Activated CD4-positive, alpha-beta T cell treated with anti-CD3 and anti-CD28 coated beads for 4 hours (primary cell): Measurements from ENCODE around the gene EFNA1.
"Not testable (repeated sequence)": the region's sequence is repeated elsewhere in the genome, so short reads cannot be mapped to it uniquely, and the experiment has no call there.

Source experiments
- DNase-seq, 2 donors: peaks; one replicate each; pipeline ENCODE4 v3.0.0-alpha.2; 2020

Gene EFNA1

DNA sequence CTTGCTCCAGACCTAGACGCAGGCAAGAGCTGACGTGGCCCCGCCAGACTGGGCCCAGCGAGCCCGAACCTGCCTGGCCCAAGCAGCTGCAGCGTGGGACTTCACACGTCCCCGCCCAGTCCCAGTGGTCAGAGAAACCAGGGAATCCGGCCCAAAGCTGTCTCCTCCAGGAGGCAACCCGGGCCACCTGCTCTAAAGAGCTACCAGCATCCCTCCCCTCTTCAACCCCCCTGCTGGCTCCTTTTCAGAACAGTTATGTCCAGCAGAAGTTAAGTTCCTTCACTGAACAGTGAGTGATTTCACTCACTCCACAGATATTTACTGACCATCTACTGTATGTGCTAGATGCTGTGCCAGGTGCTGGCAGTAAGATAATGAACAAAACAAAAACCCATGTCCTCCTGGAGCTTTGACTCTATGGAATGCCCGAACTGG is 2.1 kb upstream of the EFNA1 start:
- no peak for DNase-seq

DNA sequence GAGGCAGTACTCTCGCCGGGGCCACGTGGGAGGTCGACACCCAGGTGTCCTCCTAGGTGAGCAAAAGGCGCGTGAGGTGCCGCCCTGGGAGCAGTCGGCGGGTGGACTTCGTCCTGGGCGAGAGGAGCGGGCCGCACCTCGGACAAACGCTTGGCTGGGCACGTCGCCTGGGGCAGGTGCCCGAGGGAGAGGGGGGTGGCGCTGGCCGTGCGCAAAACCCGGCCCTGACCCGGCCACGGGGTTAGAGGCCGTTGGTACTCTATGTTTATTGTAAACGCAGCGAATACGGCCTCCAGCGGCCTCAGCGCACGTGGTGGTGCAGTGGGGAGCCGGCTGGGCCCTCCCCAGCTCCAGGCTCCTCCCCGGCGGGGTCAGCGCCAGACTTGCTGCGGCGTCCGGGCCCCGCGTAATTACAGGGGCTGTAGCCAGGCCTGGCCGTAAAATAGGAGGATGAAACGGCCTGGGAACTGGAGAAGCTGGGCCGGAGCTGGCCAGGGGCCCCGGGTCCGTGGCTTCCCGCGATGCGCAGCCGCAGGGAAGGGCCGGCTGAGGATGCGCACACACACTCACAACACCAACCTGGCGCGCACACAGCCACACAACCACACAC is 1.6 kb upstream of the EFNA1 start:
- no peak for DNase-seq

DNA sequence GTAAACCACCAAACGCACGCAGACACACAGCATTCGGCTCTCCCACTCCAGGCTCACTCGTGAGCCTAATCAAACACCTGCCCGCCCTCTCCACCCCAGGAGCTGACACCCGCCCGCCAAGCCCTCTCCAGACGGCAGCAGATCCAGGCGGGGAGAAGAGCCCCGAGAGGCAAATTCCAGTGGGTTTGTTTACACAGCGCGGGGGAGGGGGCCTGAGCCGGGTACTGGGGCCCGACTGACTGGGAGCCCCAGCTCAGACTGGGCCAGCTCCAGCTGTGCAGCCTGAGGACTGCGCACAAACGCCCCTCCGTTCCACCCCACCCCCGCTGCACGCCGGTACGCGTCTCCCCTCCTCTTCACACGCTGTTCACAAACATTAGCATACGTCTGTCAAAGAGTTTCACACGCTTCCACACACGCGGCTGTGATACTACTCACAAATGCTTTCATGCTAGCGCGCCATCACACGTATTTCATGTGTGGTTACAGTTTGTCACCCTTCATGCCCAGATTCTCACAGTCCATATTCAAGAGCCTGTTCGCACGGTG is 1.0 kb upstream of the EFNA1 start:
- peak; percentile 22 to 28 for DNase-seq

DNA sequence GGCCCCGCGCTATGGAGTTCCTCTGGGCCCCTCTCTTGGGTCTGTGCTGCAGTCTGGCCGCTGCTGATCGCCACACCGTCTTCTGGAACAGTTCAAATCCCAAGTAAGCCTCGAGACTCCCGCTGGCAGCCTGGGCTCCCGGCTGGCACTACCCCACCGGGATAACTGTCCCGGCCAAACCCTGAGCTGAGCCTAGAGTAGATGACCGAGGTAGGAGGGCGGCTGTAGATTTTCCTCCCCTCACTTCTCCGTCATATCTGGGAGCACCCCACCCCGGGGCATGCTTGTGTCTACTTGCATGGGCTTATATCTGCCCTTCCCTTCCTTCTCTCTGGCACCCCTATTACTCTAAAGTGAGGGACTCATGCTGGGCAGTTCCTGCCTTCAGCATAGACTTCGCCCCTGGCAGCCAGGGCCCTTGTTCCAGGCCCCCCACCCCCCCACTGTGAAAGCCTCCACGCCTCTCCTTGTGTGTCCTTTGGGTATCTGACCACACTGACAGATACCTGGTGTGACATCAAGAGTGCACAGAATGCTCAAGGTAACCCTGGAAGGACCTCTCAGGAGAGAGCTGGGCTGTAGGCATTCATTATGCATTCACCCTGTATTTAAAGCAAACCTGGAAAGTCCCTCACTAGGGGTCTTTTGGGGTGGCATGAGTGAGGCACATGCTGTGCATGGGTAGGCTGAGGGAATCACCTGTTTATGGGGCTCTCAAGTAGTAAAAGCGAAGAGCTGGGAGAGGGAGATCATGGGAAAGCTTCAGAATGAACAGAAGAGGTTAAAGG is 485 bp downstream of the EFNA1 start:
- DNase-seq: no peak

DNA sequence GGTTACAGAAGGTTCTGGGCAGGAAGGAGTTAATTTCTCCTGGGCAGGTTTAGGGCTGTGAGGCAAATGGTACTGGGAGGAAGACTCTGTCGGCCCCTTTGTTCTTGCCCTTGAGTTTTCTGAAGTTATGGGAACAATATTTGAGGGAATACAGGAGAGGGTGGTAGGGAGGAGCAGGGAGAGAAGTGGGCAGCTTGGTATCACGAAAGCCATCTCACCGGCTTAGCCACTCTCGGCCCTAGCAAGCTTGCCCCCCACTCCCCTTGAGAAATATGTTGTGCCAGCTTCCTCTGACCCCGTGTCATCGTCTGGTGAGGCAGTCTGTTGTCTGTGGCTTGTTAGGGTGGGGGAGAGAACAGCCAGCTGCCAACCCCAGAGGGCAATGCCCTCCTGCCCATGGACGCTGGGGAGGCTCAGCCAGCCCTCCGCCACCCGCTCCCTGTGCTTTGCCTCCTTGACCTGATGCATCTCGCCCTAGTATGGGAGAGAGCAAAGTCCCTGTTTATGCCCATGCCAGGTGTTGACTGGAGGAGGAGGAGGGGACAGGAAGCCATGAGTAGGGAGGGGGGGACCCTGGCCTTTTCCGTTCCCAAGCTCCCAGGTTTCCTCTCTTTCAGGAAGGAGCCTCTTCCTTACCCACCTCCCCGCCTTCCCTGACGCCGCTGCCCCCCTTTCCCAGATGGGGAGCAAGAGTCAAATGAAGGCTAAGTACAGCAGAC is 1.2 kb downstream of the EFNA1 start:
- no peak for DNase-seq

DNA sequence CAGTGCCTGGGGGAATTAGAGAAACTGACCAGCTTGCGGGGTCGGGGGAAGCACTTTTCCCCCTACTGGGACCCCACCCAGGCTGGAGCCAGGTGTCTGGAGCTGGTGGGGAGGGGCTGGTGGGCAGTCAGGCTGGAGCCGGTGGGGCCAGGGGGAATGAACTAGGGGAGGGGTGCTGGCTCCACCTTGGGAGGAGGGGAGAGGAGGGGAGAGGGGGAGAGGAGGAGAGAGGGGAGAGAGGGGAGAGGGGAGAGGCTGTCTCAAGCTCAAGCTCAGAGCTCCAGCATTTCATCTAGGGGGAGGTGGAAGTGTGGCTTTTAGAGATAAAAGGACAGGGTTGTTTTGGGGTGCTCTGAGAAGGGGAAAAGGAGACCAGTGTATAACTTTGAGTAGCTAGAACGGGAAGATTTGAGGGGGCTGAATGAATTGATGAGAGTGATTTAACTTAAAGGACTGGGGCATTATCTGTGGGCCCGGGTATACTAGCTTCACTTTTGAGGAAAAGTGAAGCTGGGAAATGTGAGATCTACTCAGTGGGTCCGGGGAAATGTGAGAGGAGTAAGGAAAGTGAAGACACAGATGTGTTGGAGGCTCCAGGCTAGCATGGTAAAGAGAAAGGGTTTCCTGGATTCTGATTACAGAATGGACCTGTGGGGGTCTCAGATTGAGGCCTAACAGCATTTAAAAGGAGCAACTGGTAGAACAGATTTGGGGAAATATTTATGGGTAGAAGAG is 2.8 kb downstream of the EFNA1 start:
- DNase-seq: no peak

DNA sequence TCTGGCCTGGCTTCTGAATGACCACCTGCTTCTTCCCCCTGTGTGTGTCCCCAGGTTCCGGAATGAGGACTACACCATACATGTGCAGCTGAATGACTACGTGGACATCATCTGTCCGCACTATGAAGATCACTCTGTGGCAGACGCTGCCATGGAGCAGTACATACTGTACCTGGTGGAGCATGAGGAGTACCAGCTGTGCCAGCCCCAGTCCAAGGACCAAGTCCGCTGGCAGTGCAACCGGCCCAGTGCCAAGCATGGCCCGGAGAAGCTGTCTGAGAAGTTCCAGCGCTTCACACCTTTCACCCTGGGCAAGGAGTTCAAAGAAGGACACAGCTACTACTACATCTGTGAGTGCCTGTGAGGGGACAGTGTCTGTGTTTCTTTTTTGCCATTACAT is 3.6 kb downstream of the EFNA1 start:
- no peak for DNase-seq

DNA sequence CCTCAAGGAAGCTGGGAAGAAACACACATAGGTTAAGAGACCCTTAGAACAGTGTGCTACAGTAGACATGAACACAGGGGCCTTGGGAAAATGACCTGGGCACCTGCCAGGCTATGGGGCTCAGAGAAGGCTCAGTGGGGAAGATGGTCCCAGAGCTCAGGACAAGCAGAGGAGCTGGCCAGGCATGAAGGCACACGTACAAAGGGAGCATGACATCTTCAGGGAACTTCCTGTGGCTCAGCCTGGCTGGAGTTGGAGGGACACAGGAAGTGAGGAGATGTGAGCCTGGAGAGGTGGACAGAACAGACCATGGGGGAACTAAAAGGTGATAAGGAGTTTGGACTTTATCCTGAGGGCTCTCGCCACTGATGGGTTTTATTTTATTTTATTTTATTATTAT is 4.2 kb downstream of the EFNA1 start:
- DNase-seq: no peak

DNA sequence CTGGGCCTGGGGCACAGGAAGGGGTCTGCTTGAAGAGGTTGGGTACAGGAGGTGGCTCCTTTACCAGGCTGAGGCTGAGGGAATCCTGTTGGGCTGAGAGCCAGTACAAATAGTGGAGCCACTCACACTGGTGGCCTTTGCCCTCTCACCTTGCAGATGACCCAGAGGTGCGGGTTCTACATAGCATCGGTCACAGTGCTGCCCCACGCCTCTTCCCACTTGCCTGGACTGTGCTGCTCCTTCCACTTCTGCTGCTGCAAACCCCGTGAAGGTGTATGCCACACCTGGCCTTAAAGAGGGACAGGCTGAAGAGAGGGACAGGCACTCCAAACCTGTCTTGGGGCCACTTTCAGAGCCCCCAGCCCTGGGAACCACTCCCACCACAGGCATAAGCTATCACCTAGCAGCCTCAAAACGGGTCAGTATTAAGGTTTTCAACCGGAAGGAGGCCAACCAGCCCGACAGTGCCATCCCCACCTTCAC is 6.2 kb downstream of the EFNA1 start:
- DNase-seq: no peak

DNA sequence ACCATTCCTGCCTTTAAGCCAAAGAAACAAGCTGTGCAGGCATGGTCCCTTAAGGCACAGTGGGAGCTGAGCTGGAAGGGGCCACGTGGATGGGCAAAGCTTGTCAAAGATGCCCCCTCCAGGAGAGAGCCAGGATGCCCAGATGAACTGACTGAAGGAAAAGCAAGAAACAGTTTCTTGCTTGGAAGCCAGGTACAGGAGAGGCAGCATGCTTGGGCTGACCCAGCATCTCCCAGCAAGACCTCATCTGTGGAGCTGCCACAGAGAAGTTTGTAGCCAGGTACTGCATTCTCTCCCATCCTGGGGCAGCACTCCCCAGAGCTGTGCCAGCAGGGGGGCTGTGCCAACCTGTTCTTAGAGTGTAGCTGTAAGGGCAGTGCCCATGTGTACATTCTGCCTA is 6.6 kb downstream of the EFNA1 start:
- DNase-seq: no peak

DNA sequence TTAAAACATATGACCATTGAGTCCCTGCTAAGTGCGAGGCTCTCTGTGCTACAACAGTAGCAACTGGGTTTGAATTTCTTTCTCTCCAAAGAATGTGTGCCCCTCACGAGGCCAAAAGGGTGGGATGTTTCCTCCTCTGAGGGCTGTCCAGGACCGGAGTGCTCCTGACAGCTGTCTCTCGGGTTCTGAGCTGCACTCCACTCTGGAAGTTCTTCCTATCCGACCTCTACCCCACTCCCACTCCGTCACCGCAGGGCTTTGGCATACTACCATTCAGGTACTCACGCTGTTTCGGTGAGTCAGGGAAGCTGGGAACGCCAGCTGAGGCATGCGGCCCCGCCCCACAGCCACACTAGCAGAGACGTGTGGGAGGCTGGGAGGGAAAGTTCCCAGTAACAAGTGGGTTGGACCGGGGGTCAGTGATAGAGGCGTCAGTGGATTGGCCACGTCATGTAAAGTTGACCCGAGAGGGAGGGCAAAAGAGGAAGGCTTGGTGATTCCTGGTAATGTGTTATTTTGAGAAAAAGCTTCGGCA is 7.3 kb downstream of the EFNA1 start:
- DNase-seq: peak; percentile 80 to 81

DNA sequence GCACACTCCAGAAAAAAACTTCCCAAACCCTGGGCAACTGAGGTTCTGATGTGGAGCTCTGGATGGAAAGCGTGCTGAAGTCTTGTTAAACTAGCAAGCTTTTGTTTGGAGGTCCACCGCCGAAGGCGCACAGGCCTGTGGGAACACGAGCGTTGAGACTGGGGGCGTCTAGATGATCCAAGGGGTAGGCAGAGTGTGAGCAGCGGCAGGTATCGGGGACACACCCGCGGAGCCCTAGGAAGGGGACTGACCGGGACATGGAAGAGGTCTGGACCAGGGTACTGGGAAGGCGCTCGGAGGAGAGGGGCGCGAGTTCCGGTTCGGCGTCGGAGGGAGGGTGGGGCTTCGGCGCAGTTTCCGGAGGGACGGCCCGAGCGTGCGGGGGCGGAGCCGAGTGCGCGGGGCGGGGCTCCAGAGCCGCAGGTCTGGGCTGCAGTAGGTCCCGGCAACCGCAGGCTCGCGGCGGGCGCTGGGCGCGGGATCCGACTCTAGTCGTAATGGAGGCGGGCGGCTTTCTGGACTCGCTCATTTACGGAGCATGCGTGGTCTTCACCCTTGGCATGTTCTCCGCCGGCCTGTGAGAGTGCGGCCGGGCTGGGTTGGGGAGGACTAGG is 7.8 kb downstream of the EFNA1 start, which contains the start of gene SLC50A1:
SLC50A1 (plus strand) TSS at position 438 of the 614 bp plus-strand sequence; CDS start at position 498, 60 bp downstream.
- peak; percentile 86 to 89 for DNase-seq

DNA sequence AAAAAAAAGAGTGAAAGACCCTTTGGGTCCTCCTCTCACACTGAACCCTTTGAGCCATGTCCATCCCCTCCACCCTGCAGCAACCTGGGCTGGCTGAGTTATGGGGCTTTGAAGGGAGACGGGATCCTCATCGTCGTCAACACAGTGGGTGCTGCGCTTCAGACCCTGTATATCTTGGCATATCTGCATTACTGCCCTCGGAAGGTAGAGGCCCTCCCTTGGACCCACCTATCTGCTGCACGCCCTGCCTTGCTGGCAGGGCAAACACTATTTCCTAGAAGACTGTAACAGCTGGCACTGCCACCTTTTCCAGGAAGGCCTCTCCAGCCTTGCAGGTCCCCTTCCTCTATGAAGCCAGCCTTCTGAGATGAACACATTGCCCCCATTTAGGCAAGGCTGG is 9.1 kb downstream of the EFNA1 start:
- DNase-seq: peak in 1 of 2 donors; percentile 9

DNA sequence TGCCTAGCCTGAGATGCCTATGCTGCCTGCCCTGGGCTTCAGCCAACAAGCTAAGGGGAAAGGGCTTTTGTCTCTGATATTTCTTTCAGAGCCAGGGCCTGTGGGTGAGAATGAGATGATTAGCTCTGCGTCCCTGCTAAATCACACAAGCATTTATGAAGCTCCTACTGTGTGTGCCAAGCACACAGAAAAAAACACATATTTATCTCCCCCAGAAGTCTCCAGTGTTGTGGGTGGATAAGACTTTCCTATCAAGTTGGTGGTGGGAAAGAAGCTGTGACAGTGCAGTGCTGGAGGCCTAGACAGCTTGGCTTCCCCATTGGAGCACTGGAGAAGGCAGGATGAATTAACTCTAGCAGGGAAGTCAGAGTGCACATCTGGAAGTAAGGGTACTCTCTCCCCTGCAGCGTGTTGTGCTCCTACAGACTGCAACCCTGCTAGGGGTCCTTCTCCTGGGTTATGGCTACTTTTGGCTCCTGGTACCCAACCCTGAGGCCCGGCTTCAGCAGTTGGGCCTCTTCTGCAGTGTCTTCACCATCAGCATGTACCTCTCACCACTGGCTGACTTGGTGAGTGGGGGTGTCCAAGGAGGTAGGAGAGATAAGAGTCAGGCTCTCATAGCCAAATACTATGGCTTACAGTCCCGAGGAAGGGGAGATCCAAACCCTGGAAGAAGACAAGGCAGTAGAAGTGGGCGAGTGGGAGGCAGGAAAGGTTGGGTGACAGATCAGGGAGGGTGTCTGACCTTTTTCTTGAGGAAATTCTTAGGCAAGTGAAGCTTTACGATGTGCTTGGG is 9.7 kb downstream of the EFNA1 start:
- DNase-seq: no peak

DNA sequence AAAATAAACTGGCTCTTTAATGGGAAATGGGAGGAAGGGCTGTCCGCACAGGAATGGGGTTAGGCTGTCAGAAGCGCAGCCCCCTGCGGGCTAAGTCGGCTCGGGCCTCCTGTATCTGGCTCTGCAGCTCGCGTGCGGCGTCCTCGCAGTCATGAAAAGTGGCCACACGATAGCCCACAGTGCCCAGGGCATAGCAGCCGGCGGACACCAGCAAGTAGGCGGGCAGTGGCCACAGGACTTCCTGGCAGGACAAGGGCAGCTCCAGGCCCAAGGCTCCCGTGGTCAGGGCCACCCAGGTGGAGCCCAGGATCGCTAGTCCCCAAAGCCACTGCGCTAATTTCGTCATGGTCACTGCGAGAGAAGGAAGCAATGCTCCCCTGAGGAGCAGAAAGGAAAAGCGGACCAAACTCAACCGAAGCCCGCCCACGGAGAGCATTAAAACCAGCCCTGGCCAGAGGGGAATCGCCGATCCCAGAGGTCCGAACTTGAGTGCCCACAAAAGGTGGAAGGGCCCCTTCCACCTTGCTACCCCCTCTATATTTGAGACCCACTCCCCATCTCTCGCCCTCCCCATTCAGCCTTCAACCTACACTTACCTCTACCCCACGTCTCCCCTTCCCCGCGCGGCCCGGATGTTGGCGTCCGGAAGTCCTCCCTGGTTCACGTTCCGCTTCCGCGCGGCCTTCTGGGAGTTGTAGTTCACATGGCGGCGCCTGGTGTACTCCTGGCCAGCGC is 12.4 kb downstream of the EFNA1 start, which contains the start of gene DPM3:
DPM3 (minus strand) TSS at position 637 of the 735 bp plus-strand sequence; CDS start at position 346, 291 bp downstream.
- DNase-seq: peak; percentile 86 to 91

DNA sequence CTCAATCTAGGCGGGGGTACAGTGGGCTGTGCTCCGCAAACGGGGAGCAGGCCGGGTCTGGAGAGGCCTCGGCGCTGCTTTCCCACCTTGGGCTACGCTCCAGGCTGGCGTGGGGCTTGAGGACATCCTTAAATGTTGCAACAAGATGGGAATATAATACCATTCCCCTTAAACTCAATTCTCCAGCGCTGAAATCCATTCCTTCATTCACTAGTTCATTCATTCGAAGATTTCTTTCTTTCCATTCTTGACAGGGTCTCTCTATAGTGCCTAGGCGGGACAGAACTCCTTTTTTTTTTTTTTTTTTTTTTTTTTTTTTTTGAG is 12.9 kb downstream of the EFNA1 start:
- DNase-seq: no peak

DNA sequence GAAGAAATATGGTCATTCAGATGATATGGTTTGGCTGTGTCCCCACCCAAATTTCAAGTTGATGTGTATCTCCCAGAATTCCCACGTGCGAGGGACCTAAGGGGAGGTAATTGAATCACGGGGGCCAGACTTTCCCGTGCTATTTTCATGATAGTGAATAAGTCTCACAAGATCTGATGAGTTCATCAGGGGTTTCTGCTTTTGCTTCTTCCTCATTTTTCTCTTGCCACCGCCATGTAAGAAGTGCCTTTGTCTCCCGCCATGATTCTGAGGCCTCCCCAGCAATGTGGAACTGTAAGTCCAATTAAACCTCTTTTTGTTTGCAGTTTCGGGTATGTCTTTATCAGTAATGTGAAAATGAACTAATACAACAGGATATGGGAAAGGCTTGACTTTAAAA is 14.1 kb downstream of the EFNA1 start:
- no peak for DNase-seq

DNA sequence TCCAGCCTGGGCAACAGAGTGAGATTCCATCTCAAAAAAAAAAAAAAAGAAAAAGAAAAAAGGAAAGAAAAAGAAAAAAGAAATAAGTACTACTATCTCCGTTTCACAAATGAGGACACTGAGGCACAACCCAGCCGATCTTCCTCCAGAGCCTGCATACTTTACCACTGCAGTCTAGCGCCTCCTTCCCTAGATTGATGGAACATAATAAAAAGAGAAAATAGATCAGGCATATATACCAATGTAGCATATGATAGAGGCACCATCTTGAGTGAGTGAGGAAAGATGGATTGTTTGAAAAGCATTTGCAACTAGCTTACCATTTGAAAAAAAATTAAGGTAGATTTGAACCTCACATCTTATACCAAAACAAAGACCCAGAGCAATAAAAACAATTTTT is 17.8 kb downstream of the EFNA1 start:
- no peak for DNase-seq

DNA sequence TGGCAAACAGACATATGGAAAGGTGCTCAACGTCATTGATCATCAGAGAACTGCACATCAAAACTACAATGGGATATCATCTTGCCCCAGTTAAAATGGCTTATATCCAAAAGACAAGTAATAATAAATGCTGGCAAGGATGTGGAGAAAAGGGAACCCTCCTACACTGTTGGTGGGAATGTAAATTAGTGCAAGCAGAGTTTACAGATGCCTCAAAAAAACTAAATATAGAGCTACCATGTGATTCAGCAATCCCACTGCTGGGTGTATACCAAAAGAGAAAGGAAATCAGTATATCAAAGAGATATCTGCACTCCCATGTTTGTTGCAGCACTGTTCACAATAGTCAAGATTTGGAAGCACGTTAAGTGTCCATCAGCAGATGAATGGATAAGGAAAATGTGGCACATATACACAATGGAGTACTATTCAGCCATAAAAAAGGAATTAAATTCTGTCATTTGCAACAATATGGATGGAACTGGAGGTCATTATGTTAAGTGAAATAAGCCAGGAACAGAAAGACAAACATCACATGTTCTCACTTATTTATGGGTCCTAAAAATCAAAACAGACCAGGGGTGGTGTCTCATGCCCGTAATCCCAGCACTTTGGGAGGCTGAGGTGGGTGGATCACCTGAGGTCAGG is 28.4 kb downstream of the EFNA1 start:
- not testable (repeated sequence) for DNase-seq

DNA sequence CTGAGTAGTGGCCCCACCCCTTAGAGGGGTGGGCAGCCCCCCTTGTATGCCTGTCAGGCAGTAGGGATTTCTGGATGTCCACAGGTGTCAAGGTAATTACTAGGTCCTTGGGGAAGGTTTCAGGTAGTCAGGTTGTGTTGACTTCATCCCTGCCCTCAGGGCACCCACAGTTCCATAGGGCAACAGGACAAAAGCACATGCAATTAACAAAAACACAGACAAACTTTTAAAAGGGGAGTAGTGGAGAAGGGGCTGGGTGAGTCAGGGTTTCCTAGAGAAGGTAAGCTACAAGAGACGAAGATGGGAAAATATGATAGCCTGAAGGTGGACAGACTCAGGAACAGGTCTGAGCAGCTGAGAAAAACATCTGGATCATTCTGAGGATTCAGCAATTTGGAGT is 31.3 kb downstream of the EFNA1 start:
- no peak for DNase-seq
